NCI-H69 (cell line): ENCODE results near the gene MXD4.

Experiments used
- DNase-seq: peaks from one replicate; lab custom pipeline; 2025; lab: John Stamatoyannopoulos, UW

Gene MXD4

DNA sequence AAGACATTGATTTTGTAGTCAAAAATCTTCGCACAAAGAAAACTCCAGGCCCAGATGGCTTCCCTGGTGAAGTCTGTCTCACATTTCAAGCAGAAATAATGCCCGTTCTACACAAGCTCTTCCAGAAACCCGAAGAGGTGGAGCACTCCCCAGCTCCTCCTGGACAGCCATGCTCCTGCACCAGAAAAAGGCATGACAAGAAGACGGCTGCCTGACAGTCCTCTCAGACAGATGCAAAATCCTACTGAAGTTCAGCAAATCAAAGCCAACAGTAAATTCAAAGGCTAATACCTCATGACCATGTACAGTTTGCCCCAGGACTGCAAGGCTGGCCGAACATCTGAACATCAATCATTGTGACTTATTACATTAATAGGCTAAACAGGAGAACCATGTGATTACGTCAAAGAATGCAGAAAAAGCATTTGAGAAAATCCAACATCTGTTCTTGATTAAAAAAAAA lies 30.8 kb upstream of the MXD4 start:
- DNase-seq, result no peak

- no peak for DNase-seq
Measured at GRCh38 chr4:2291705-2292645, 30.1 kb upstream of the MXD4 start.

GRCh38 chr4:2290974-2291704 lies 29.2 kb upstream of the MXD4 start:
- DNase-seq, result no peak

DNA sequence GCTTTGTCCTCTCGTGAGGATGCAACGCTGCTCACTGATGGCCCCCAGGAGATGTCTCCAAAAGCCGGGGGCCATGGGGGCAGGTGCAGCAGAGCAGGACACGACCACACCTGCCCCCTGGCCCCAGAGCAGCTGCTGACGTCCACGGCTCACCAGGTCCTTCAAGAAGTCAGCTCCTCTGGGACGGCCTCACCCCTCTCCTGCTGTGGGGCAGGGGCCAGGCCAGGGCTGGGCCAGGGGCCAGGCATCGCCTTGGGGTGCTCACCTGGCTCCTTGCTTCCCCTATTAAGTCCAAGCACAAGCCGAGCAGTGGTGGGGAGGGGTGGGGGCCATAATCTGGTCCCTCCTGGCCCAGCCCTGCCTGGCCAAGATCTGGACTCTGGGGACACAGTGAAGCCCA lies 28.6 kb upstream of the MXD4 start:
- DNase-seq, result no peak

GRCh38 chr4:2289955-2290333 lies 28.0 kb upstream of the MXD4 start:
- DNase-seq, result no peak

DNA sequence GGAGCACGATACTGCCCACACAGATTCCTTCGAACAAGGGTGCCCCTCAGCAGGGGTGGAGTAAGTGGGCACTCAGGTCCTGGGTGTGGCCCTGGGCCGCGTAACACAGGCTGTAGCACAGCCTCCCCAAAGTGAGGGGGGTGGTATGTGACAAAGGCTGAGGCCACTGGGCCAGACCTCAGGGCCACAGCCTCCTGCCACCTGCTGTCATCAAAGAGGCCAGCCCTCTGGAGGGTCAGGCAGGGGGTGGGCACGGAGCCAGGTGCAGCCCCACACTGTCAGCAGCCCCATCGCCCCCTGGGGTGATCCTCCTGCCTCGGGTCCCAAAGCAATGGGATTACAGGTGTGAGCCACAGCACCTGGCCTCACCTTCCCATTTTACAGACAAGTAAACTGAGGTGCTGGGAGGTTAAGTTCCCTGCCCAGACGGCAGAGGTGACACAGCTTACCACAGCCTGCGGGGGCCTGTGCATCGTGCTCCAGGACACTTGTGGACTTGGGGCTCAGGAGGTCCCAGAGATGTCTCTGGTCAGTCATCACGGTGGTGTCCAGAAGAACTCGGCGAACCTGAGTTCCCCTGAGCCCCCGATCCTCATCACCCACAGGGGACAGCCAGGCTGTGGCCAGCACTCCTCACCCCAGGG lies 27.5 kb upstream of the MXD4 start:
- peak; percentile 10 for DNase-seq

GRCh38 chr4:2288051-2288541 lies 26.2 kb upstream of the MXD4 start:
- no peak for DNase-seq

DNA sequence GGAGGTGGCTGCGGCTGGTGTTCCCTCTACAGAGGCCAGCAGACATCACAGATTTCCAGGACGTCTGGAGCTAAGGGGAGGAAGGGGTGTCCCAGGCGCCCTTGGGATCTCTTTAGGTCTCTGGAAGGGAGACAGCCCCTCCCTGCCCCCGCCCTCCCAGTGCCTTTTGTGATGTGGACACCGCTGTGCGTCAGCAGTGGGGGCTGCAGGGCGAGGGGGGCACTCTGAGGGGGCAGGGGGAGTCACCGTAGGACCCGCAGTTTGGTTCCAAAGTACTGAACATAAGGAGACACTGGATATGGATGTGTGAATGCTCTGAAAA lies 25.6 kb upstream of the MXD4 start:
- DNase-seq, result no peak

DNA sequence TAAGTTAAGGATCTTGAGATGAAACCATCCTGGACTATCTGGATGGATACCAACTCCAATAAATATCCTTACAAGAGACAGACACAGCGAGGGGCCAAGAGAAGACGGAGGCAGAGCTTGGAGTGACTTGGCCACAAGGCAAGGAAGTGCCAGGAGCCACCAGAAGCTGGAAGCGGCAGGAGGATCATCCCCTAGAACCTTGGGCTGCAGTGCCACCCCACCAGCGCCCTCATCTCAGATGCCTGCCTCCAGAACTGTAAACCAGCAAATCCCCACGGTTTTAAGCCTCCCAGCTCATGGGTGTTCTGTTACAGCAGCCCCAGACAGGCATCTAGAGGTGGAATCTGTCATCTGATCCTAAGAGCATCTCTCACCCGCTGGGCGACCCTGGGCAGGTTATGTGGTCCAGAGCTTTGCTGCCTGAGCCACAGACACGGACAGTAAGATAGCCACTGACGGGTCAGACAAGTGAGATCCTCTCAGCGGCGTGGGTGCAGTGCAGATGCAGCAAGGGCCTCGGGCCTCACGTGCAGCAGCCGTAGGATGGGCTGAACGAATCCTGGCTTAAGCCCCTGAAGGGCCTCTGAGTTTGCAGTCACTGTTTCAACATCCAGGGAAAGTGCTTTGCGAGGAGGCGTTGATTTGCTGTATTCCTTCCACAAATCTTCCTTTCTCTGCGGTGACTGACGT lies 25.1 kb upstream of the MXD4 start:
- DNase-seq, result peak; percentile 15

DNA sequence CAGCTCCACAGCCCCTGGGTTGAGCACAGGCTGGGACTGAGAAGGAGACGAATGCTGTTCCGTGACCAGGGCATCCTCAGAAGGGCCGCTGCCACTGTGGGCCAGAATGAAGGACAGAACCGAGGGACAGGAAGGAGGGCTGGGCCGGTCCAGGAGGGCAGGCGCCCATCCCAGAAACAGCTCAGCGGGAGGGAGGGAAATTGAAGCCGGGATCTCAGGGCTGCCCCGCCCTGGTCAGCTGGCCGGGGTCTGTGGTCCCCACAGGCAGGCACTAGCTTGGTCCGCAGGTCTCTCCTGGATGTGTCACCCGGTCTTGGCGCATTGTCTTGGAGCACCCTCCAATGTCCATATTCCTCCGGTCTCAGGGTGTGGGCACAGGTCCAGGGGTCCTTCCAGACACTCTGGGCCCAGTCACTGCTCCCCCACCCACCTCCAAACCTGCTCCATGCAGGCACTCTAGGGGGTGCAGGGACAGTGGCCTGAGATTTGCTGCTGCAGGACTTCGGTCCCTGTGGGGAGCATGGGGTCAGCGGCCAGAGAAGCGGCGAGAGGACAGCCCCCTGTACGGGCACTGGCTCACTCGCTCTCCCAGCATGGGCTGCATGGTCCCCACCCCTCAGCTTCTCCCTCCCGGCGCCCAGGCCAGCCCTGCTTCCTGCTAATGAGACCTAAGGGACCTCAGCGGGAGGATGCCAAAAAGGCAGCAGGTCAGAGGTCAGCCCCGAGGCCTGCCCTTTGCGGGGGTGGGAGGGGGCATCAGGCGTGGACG lies 23.9 kb upstream of the MXD4 start:
- no peak for DNase-seq

GRCh38 chr4:2284934-2285612 lies 23.2 kb upstream of the MXD4 start:
- DNase-seq, result no peak

DNA sequence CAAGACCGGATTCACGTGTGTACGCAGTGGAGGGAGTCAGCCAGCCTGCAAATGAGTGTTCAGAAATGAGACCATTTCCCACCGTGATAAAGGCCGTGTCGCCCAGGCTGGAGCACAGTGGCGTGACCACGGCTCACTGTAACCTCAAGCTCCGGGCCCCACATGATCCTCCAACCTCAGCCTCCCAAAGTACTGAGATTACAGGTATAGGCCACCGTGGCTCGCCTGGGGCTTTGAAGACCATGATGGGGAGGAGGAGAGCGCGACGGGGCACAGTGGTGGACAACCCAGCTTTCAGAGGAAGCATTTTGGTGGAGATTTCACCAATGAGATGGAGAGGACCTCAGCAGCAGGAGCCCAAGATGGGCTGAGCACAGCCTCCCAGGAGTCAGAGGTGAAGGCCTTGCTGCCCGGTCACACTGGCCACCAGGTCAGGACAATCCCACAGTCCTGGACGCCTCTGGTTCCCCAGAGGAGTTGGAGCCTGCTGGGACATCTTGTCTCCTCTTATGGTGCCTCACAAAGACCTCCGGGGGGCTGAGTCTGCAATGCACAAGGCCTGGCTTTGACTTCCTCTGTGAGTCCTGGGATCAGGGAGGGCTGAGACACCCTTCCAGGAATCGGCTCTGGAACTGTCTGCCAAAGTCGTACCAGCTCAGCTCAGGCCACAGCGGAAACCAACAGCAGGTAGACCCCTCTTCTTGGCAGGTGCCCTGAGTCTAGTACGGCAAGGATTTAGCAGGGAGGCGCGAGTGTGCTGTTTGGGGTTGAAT lies 22.4 kb upstream of the MXD4 start:
- DNase-seq, result no peak

- no peak for DNase-seq
Measured at GRCh38 chr4:2283199-2283711, 21.3 kb upstream of the MXD4 start.

GRCh38 chr4:2281575-2282343 lies 19.9 kb upstream of the MXD4 start:
- DNase-seq, result no peak

GRCh38 chr4:2280531-2281300 lies 18.8 kb upstream of the MXD4 start:
- DNase-seq, result peak; percentile 3

- DNase-seq, result no peak
Measured at GRCh38 chr4:2277956-2278355, 16.0 kb upstream of the MXD4 start.

DNA sequence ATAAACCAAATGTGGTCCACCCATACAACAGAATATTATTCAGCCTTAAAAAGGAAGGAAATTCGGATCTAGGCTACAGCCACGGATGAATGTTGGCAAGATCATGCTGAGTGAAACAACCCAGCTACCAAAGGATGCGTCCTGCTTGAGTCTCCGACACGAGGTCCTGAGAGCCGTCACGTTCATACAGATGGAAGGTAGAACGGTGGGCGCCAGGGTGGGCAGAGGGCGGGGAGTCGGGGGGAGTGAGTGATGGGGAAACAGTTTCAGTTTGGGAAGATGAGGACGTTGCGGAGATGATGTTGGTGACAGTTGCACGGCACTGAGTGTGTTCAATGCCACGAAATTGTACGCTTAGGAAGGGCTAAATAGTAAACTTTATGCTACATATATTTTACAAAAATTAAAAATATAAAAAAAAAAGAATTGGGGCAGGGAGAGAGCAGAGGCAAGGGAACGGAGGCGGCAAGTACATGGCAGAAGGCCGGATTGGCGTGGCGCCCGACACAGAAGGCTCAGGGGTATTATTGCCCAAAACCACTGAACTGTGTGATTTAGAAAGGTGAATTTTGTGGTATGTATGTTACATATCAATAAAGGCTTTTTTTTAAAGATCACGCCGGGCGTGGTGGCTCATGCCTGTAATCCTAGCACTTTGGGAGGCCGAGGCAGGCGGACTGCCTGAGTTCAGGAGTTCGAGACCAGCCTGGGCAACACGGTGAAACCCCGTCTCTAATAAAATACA lies 14.8 kb upstream of the MXD4 start:
- DNase-seq, result no peak
